CD4-positive, CD25-positive, alpha-beta regulatory T cell (primary cell): ENCODE data around the gene MS4A4A. TPM values are rescaled to one million over a fixed set of nuclear protein-coding genes. Genes with fewer than 3 reads are reported as not detected.
A peak's percentile ranks its signal among the peaks of the same experiment; 100 is the strongest.

Experiments
- ATAC-seq, 2 donors: fragments of 150-1000 bp; cut with Tn5 transposase; one replicate each; pipeline ENCODE4 v1.10.0; 2021; ENCODE audit warnings: low read depth in 2 of 2, moderate number of reproducible peaks in 2 of 2, moderate library complexity in 1 of 2
- DNase-seq, 3 donors: peaks; one replicate each; pipeline versions ENCODE4 v3.0.0 to v3.0.0-alpha.2; 2012 to 2022; ENCODE audit warnings: mixed read lengths in 1 of 3
- H3K27ac ChIP-seq: one replicate; pipeline ENCODE4 v1.7.0; 2013; ENCODE audit warnings: mild to moderate bottlenecking, low read length; ENCODE audit not compliant: insufficient read depth, poor library complexity, severe bottlenecking
- H3K27me3 ChIP-seq: one replicate; pipeline ENCODE4 v1.7.0; 2013; ENCODE audit warnings: low read length; ENCODE audit not compliant: control insufficient read depth, insufficient read depth
- H3K36me3 ChIP-seq: one replicate; pipeline ENCODE4 v1.7.0; 2013; ENCODE audit warnings: mild to moderate bottlenecking, low read length, moderate library complexity; ENCODE audit not compliant: control insufficient read depth, insufficient read depth
- H3K4me1 ChIP-seq: 2 replicates; pipeline ENCODE4 v1.7.0; 2013; ENCODE audit warnings: mild to moderate bottlenecking, low read length; ENCODE audit not compliant: insufficient read depth, control insufficient read depth, poor library complexity, severe bottlenecking
- H3K4me3 ChIP-seq: one replicate; pipeline ENCODE4 v1.7.0; 2013; ENCODE audit warnings: low read depth, mild to moderate bottlenecking, low read length, moderate library complexity
- H3K9me3 ChIP-seq, 2 experiments: 1 replicate in 1 of 2; 2 replicates in 1 of 2; pipeline ENCODE4 v1.7.0; 2013; ENCODE audit warnings: low read length in 2 of 2, mild to moderate bottlenecking in 1 of 2, moderate library complexity in 1 of 2; ENCODE audit not compliant: control insufficient read depth in 2 of 2
- H3K27ac Mint-ChIP-seq, 3 donors: one replicate each; pipeline ENCODE4 v1.8.0; 2020 to 2022; ENCODE audit warnings: mild to moderate bottlenecking in 3 of 3, mixed read lengths in 3 of 3, moderate library complexity in 2 of 3
- H3K27me3 Mint-ChIP-seq: one replicate; pipeline ENCODE4 v1.8.0; 2022; ENCODE audit warnings: mild to moderate bottlenecking, mixed read lengths
- H3K36me3 Mint-ChIP-seq: one replicate; pipeline ENCODE4 v1.8.0; 2020; ENCODE audit warnings: mixed read lengths
- H3K4me1 Mint-ChIP-seq, 4 donors: one replicate each; pipeline ENCODE4 v1.8.0; 2020 to 2022; ENCODE audit warnings: mixed read lengths in 4 of 4, mild to moderate bottlenecking in 1 of 4
- H3K4me3 Mint-ChIP-seq, 4 donors: one replicate each; pipeline ENCODE4 v1.8.0; 2020 to 2022; ENCODE audit warnings: mild to moderate bottlenecking in 4 of 4, mixed read lengths in 4 of 4, moderate library complexity in 3 of 4
- H3K9me3 Mint-ChIP-seq, 7 donors: one replicate each; pipeline ENCODE4 v1.8.0; 2020 to 2022; ENCODE audit warnings: mixed read lengths in 7 of 7, mild to moderate bottlenecking in 3 of 7, moderate library complexity in 2 of 7
- polyA plus RNA-seq, 4 donors: library from polyadenylated mRNA; unstranded; fragments of 300-500 nt; fragmentation: Illumina TruSeq; gene quantifications; one replicate each; pipeline ENCODE4 v1.2.3, GENCODE V29; 2021
- total RNA-seq: library from RNA; stranded (reverse); gene quantifications from one replicate; pipeline ENCODE4 v1.2.3, GENCODE V29; 2022

The MS4A4A gene
- total and polyA plus RNA-seq, 5 donors from 2014 or later: not detected

- peak overlapping the region in 1 of 3 donors; percentile 1 for H3K27ac Mint-ChIP-seq
Measured at GRCh38 chr11:60305906-60306619, 25.6 kb downstream of the MS4A4A start.

GRCh38 chr11:60307507-60308195 is 27.2 kb downstream of the MS4A4A start:
- no peaks in the 10 kb centered on the region for H3K27me3 ChIP-seq
- no peak for DNase-seq
- H3K9me3 ChIP-seq: no peaks in the 10 kb centered on the region
- H3K36me3 ChIP-seq: no peaks in the 10 kb centered on the region
- Mint-ChIP-seq H3K36me3 (no peaks in the 10 kb centered on the region), H3K4me3 (no peak overlapping the region), H3K27ac (no peak overlapping the region), H3K9me3 (peaks cover 0 to 1% (median 0%) of the 10 kb centered on the region in 7 donors), H3K27me3 (peaks cover 15% of the 10 kb centered on the region), H3K4me1 (no peaks in the 10 kb centered on the region)
- no peak overlapping the region for H3K4me3 ChIP-seq
- no peak overlapping the region for H3K27ac ChIP-seq
- ATAC-seq: no peak
- no peaks in the 10 kb centered on the region for H3K4me1 ChIP-seq

More at GRCh38 chr11:60305906-60306619, 25.6 kb downstream of the MS4A4A start:
- H3K27ac ChIP-seq: no peak overlapping the region
- no peaks in the 10 kb centered on the region for H3K9me3 ChIP-seq
- Mint-ChIP-seq H3K4me3 (no peak overlapping the region), H3K9me3 (peaks cover 0 to 1% (median 0%) of the 10 kb centered on the region in 7 donors), H3K4me1 (no peaks in the 10 kb centered on the region), H3K27me3 (peaks cover 23% of the 10 kb centered on the region), H3K36me3 (no peaks in the 10 kb centered on the region)
- H3K4me3 ChIP-seq: no peak overlapping the region
- ATAC-seq (no peak), DNase-seq (no peak)
- no peaks in the 10 kb centered on the region for H3K27me3 ChIP-seq
- no peaks in the 10 kb centered on the region for H3K4me1 ChIP-seq
- no peaks in the 10 kb centered on the region for H3K36me3 ChIP-seq

- no peaks in the 10 kb centered on the region for H3K9me3 ChIP-seq
- H3K9me3 Mint-ChIP-seq: peaks cover 0 to 1% (median 0%) of the 10 kb centered on the region in 7 donors
- no peak for DNase-seq
- no peaks in the 10 kb centered on the region for H3K36me3 ChIP-seq
- peaks cover 3% of the 10 kb centered on the region for H3K27me3 ChIP-seq
- no peak overlapping the region for H3K4me3 Mint-ChIP-seq
- no peaks in the 10 kb centered on the region for H3K4me1 ChIP-seq
- no peak overlapping the region for H3K4me3 ChIP-seq
- H3K27me3 Mint-ChIP-seq: peaks cover 15% of the 10 kb centered on the region
- no peaks in the 10 kb centered on the region for H3K4me1 Mint-ChIP-seq
- peak in 1 of 2 donors; percentile 31 for ATAC-seq
- H3K36me3 Mint-ChIP-seq: no peaks in the 10 kb centered on the region
- H3K27ac ChIP-seq: no peak overlapping the region
- no peak overlapping the region for H3K27ac Mint-ChIP-seq
Measured at GRCh38 chr11:60310407-60310998, 30.0 kb downstream of the MS4A4A start.

- peaks cover 1 to 10% (median 6%) of the 10 kb centered on the region in 7 donors for H3K9me3 Mint-ChIP-seq
Measured at GRCh38 chr11:60314635-60315321, 34.3 kb downstream of the MS4A4A start.

GRCh38 chr11:60315871-60316270 is 35.4 kb downstream of the MS4A4A start:
- H3K27me3 Mint-ChIP-seq: peaks cover 24% of the 10 kb centered on the region

More at GRCh38 chr11:60314635-60315321, 34.3 kb downstream of the MS4A4A start:
- Histone ChIP-seq H3K36me3 (no peaks in the 10 kb centered on the region), H3K27ac (no peak overlapping the region), H3K4me1 (no peaks in the 10 kb centered on the region), H3K4me3 (no peak overlapping the region), H3K9me3 (peaks cover 0 to 5% of the 10 kb centered on the region in 2 experiments), H3K27me3 (peaks cover 8% of the 10 kb centered on the region)
- DNase-seq (no peak), ATAC-seq (no peak)
- Mint-ChIP-seq H3K36me3 (no peaks in the 10 kb centered on the region), H3K4me3 (no peak overlapping the region), H3K27ac (no peak overlapping the region), H3K27me3 (peaks cover 24% of the 10 kb centered on the region), H3K4me1 (peaks cover 0 to 2% (median 0%) of the 10 kb centered on the region in 4 donors)

GRCh38 chr11:60316317-60316716 is 35.9 kb downstream of the MS4A4A start:
- no peak overlapping the region for H3K27ac ChIP-seq
- DNase-seq: no peak
- Mint-ChIP-seq H3K4me1 (peaks cover 0 to 2% (median 0%) of the 10 kb centered on the region in 4 donors), H3K27me3 (peaks cover 28% of the 10 kb centered on the region), H3K9me3 (peaks cover 1 to 21% (median 10%) of the 10 kb centered on the region in 7 donors), H3K27ac (no peak overlapping the region), H3K36me3 (no peaks in the 10 kb centered on the region), H3K4me3 (no peak overlapping the region)
- no peaks in the 10 kb centered on the region for H3K4me1 ChIP-seq
- peaks cover 0 to 14% of the 10 kb centered on the region in 2 experiments for H3K9me3 ChIP-seq
- no peaks in the 10 kb centered on the region for H3K36me3 ChIP-seq
- H3K27me3 ChIP-seq: peaks cover 8% of the 10 kb centered on the region
- H3K4me3 ChIP-seq: no peak overlapping the region
- no peak for ATAC-seq

More at GRCh38 chr11:60315871-60316270, 35.4 kb downstream of the MS4A4A start:
- H3K4me1 Mint-ChIP-seq: peaks cover 0 to 2% (median 0%) of the 10 kb centered on the region in 4 donors
- Histone ChIP-seq H3K36me3 (no peaks in the 10 kb centered on the region), H3K4me1 (no peaks in the 10 kb centered on the region), H3K4me3 (no peak overlapping the region), H3K27ac (no peak overlapping the region), H3K27me3 (peaks cover 8% of the 10 kb centered on the region), H3K9me3 (peaks cover 0 to 13% of the 10 kb centered on the region in 2 experiments)
- H3K4me3 Mint-ChIP-seq: no peak overlapping the region
- DNase-seq: no peak
- peaks cover 1 to 18% (median 10%) of the 10 kb centered on the region in 7 donors for H3K9me3 Mint-ChIP-seq
- H3K36me3 Mint-ChIP-seq: no peaks in the 10 kb centered on the region
- no peak overlapping the region for H3K27ac Mint-ChIP-seq
- no peak for ATAC-seq

GRCh38 chr11:60318726-60319125 is 38.3 kb downstream of the MS4A4A start:
- H3K4me1 ChIP-seq: no peaks in the 10 kb centered on the region
- H3K27ac Mint-ChIP-seq: peak overlapping the region in 1 of 3 donors; percentile 27
- peaks cover 44% of the 10 kb centered on the region for H3K27me3 Mint-ChIP-seq
- no peak overlapping the region for H3K27ac ChIP-seq
- H3K36me3 ChIP-seq: no peaks in the 10 kb centered on the region
- peaks cover 2 to 14% of the 10 kb centered on the region in 2 experiments for H3K9me3 ChIP-seq
- ATAC-seq: no peak
- peaks cover 8% of the 10 kb centered on the region for H3K27me3 ChIP-seq
- H3K36me3 Mint-ChIP-seq: no peaks in the 10 kb centered on the region
- DNase-seq: no peak
- H3K9me3 Mint-ChIP-seq: peaks cover 1 to 28% (median 10%) of the 10 kb centered on the region in 7 donors
- peaks cover 0 to 2% (median 0%) of the 10 kb centered on the region in 4 donors for H3K4me1 Mint-ChIP-seq
- H3K4me3 Mint-ChIP-seq: no peak overlapping the region
- H3K4me3 ChIP-seq: no peak overlapping the region
